Measurements from ENCODE around the gene EEF1AKMT2. TPM values are rescaled to one million over a fixed set of nuclear protein-coding genes. Genes with fewer than 3 reads are reported as not detected.

Gene EEF1AKMT2
- total RNA-seq, 1 experiment from 2014 or later: 18.2 TPM

DNA sequence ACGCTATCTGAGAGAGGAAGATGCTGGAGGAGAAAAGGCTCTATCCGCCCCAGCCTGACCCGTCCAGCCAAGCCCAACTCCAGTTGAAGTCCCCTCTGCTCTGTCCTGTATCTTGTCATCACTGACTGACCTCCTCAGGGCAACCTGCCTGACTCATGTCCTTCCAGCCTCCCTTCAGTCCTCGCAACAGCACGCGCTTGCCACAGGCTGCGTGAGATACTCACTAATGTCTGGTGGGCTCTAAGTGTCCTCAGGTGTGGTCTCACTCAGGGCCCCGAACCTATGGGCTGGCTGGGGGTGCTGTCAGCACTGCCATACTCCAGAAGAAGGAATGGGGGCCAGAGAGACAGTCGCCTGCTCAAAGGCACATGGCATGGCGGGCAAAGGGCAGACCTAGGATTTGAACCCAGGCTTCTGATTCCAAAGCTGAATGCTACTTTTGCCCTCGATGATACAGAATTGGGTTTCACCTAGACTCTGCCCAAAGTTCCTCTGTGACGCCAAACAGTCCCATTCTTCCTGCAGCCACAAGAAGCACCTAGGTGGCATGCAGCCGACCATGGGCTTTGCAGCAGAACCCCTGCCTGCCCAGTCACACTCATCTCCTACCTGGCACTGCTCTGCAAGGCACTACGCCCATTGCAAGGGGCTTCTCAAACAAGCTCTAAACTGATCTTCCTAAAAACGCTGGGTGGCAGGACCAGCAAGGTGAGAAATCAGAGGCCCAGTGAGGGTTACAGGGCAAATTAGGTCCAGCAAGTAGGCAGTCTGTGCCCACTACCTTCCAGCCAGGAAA is 56.0 kb downstream of the EEF1AKMT2 start:
- no peaks in the 10 kb centered on the region for H4K20me1 ChIP-seq (ENCODE audit: low read length)
- H3K9ac ChIP-seq (ENCODE audit: low read length): no peak overlapping the region
- H3K4me3 ChIP-seq (ENCODE audit: low read length): no peak overlapping the region
- H3K9me2 ChIP-seq (replicated peaks; ENCODE audit: low read length): no peaks in the 10 kb centered on the region
- CTCF ChIA-PET: no interaction called here
- H3K36me3 ChIP-seq (ENCODE audit: low read depth, low read length): no peaks in the 10 kb centered on the region
- H3K27ac ChIP-seq (ENCODE audit: low read length): no peak overlapping the region
- H3K27me3 ChIP-seq (ENCODE audit: low read length): no peaks in the 10 kb centered on the region
- ATAC-seq: no peak
- no peaks in the 10 kb centered on the region for H3F3A ChIP-seq (ENCODE audit: low read length, unreplicated experiment)
- no TSS peak for BruUV-seq (replicated peaks)
- H3K4me2 ChIP-seq (ENCODE audit: low read length): no peak overlapping the region
- H3K79me2 ChIP-seq (ENCODE audit: low read length): peaks cover 58% of the 10 kb centered on the region
- H3K9me3 ChIP-seq (ENCODE audit: low read length): no peaks in the 10 kb centered on the region
- no peak for DNase-seq
- no peak for TF ChIP-seq EZH2 (IDR thresholded peaks at IDR 0.05; ENCODE audit: low read length, unreplicated experiment)
- TF ChIP-seq EZH2phosphoT487 (IDR thresholded peaks at IDR 0.05; ENCODE audit: borderline replicate concordance, low read length): no peak
- TF ChIP-seq, protein P1, sequence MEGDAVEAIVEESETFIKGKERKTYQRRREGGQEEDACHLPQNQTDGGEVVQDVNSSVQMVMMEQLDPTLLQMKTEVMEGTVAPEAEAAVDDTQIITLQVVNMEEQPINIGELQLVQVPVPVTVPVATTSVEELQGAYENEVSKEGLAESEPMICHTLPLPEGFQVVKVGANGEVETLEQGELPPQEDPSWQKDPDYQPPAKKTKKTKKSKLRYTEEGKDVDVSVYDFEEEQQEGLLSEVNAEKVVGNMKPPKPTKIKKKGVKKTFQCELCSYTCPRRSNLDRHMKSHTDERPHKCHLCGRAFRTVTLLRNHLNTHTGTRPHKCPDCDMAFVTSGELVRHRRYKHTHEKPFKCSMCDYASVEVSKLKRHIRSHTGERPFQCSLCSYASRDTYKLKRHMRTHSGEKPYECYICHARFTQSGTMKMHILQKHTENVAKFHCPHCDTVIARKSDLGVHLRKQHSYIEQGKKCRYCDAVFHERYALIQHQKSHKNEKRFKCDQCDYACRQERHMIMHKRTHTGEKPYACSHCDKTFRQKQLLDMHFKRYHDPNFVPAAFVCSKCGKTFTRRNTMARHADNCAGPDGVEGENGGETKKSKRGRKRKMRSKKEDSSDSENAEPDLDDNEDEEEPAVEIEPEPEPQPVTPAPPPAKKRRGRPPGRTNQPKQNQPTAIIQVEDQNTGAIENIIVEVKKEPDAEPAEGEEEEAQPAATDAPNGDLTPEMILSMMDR (conservative IDR thresholded peaks at IDR 0.05; ENCODE audit: low read depth, low read length): no peak
- POLR2A ChIA-PET (ENCODE audit: unreplicated experiment): no interaction called here
- H2AFZ ChIP-seq (ENCODE audit: low read length): no peak overlapping the region
- peaks cover 21% of the 10 kb centered on the region for H3K4me1 ChIP-seq (ENCODE audit: insufficient read depth, low read length)
- intact Hi-C loops (cut with micrococcal nuclease): no loop called here

DNA sequence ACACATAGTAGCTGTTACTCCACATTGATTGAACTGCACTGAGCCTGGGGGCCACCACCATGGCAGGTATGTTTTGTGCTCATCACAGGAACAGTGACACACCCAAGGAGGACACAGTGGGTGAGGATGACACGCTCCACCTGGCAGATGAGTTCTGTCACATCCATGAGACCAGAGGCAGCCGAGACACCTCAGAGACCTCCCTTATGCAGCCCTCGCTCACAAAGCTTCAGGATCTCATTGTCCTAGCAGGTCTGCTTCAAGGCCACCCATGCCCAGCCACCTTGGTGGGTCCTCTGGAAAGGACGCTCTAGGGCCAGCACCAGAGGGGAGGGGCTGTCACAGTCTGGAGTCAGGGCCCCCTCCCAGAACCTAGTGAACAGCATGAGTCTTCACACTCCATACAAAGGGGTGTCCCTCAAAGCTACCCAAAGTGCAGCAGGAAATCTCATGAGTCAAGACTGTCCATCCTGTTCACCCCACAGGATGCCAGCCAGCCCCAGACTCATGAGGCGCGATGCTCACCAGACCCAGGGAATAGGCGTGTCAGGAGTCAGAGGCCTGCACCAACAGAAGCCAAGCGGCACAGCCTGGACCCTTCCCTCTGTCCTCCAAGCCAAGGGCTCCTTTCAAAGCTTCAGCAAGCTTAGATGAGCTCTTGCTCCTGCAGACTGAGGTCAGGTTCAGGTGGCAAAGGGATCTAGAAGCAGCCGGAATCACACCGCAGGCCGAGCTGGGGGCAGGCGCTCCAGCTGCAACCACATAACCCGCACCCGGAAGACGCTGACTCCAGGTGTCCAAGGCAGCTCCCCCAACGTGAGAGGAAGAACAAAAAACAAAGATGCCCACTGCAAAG is 57.1 kb downstream of the EEF1AKMT2 start:
- TF ChIP-seq EZH2 (IDR thresholded peaks at IDR 0.05; ENCODE audit: low read length, unreplicated experiment) (no peak), EZH2phosphoT487 (IDR thresholded peaks at IDR 0.05; ENCODE audit: borderline replicate concordance, low read length) (no peak)
- TF ChIP-seq, protein P1 (conservative IDR thresholded peaks at IDR 0.05; ENCODE audit: low read depth, low read length): no peak
- Histone ChIP-seq H3K79me2 (ENCODE audit: low read length) (peaks cover 47% of the 10 kb centered on the region), H3K9ac (ENCODE audit: low read length) (no peak overlapping the region), H3K4me3 (ENCODE audit: low read length) (no peak overlapping the region), H3F3A (ENCODE audit: low read length, unreplicated experiment) (no peaks in the 10 kb centered on the region), H2AFZ (ENCODE audit: low read length) (no peak overlapping the region), H3K9me3 (ENCODE audit: low read length) (no peaks in the 10 kb centered on the region), H3K27me3 (ENCODE audit: low read length) (no peaks in the 10 kb centered on the region), H3K9me2 (replicated peaks; ENCODE audit: low read length) (no peaks in the 10 kb centered on the region), H3K4me2 (ENCODE audit: low read length) (no peak overlapping the region), H4K20me1 (ENCODE audit: low read length) (no peaks in the 10 kb centered on the region), H3K27ac (ENCODE audit: low read length) (no peak overlapping the region), H3K36me3 (ENCODE audit: low read depth, low read length) (no peaks in the 10 kb centered on the region), H3K4me1 (ENCODE audit: insufficient read depth, low read length) (peaks cover 11% of the 10 kb centered on the region)
- ATAC-seq (no peak; the same call in 1 of the 2 replicates), DNase-seq (no peak)
- CTCF ChIA-PET: no interaction called here
- BruUV-seq (replicated peaks): no TSS peak
- intact Hi-C loops (cut with micrococcal nuclease): no loop called here
- POLR2A ChIA-PET (ENCODE audit: unreplicated experiment): no interaction called here

Data from PC-3 (cell line).